Astrocyte (in vitro differentiated cells and primary cell): ENCODE results near the gene KIAA0319L.
"Not testable (repeated sequence)": the region's sequence is repeated elsewhere in the genome, so short reads cannot be mapped to it uniquely, and the experiment has no call there.

ENCODE experiments used
- CTCF ChIP-seq: IDR thresholded peaks from 2 replicates; pipeline ENCODE4 v1.5.1; 2011; ENCODE audit warnings: low read depth, mild to moderate bottlenecking, inconsistent platforms, low read length, moderate library complexity; ENCODE audit not compliant: insufficient read depth
- EZH2 ChIP-seq: IDR thresholded peaks from 2 replicates; pipeline ENCODE4 v1.6.1; 2012; ENCODE audit warnings: mild to moderate bottlenecking, low read length, inconsistent platforms; ENCODE audit not compliant: insufficient read depth

DNA sequence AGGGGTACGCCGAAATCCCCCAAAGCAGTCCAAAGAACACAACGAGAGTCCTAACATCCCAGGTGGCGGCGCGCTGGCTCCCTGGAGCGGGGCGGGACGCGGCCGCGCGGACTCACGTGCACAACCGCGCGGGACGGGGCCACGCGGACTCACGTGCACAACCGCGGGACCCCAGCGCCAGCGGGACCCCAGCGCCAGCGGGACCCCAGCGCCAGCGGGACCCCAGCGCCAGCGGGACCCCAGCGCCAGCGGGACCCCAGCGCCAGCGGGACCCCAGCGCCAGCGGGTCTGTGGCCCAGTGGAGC is 19.5 kb upstream of the KIAA0319L start:
- TF ChIP-seq CTCF, EZH2: not testable (repeated sequence)
